Activated CD8-positive, alpha-beta memory T cell treated with anti-CD3 and anti-CD28 coated beads, Interleukin-2, amount 50 U/mL, for 4 hours (primary cell): ENCODE data around the gene PXK.
"Not testable (repeated sequence)": the region's sequence is repeated elsewhere in the genome, so short reads cannot be mapped to it uniquely, and the experiment has no call there.

Experiments used
- DNase-seq: peaks from one replicate; pipeline ENCODE4 v3.0.0-alpha.2; 2020

PXK gene

GRCh38 chr3:58421004-58421403 lies 88.3 kb downstream of the PXK start:
- no peak for DNase-seq

- DNase-seq = no peak
These were observed 90.1 kb downstream of the PXK start for GRCh38 chr3:58422756-58423325.

- DNase-seq = no peak
These were observed 91.9 kb downstream of the PXK start for GRCh38 chr3:58424613-58425012.

GRCh38 chr3:58425782-58426181 lies 93.1 kb downstream of the PXK start:
- DNase-seq = no peak

GRCh38 chr3:58427661-58428361 lies 95.1 kb downstream of the PXK start:
- no peak for DNase-seq

- no peak for DNase-seq
These were observed 97.0 kb downstream of the PXK start for GRCh38 chr3:58429657-58430056.

- no peak for DNase-seq
These were observed 100.2 kb downstream of the PXK start for GRCh38 chr3:58432905-58433304.

- peak; percentile 88 for DNase-seq
These were observed 100.9 kb downstream of the PXK start, which contains the start of gene PDHB for GRCh38 chr3:58433400-58434167. Gene PDHB, minus strand, starts transcription at chr3:58433832. Its CDS starts 23 bp downstream, at chr3:58433809.

GRCh38 chr3:58434168-58434504 lies 101.4 kb downstream of the PXK start:
- DNase-seq = no peak

GRCh38 chr3:58434511-58434910 lies 101.8 kb downstream of the PXK start:
- DNase-seq = no peak

GRCh38 chr3:58434990-58435389 lies 102.3 kb downstream of the PXK start:
- no peak for DNase-seq

GRCh38 chr3:58437276-58437675 lies 104.6 kb downstream of the PXK start:
- not testable (repeated sequence) for DNase-seq

- not testable (repeated sequence) for DNase-seq
These were observed 108.3 kb downstream of the PXK start for GRCh38 chr3:58440996-58441355.

GRCh38 chr3:58441514-58442450 lies 109.1 kb downstream of the PXK start:
- DNase-seq = no peak

GRCh38 chr3:58452176-58452575 lies 119.5 kb downstream of the PXK start:
- no peak for DNase-seq

GRCh38 chr3:58459160-58459559 lies 126.5 kb downstream of the PXK start:
- DNase-seq = no peak

GRCh38 chr3:58462829-58463180 lies 130.1 kb downstream of the PXK start:
- no peak for DNase-seq

GRCh38 chr3:58463181-58463941 lies 130.7 kb downstream of the PXK start:
- peak; percentile 73 for DNase-seq

GRCh38 chr3:58463942-58464271 lies 131.2 kb downstream of the PXK start:
- DNase-seq = no peak

GRCh38 chr3:58464866-58465265 lies 132.2 kb downstream of the PXK start:
- no peak for DNase-seq

GRCh38 chr3:58466899-58467563 lies 134.3 kb downstream of the PXK start:
- DNase-seq = no peak

GRCh38 chr3:58469096-58469495 lies 136.4 kb downstream of the PXK start:
- no peak for DNase-seq
